ENCODE data around the gene VSX2.
"Not testable (repeated sequence)": the region's sequence is repeated elsewhere in the genome, so short reads cannot be mapped to it uniquely, and the experiment has no call there.

Gene VSX2

GRCh38 chr14:74261288-74261687 lies 22.0 kb downstream of the VSX2 start:
- TF ChIP-seq CTCF (IDR thresholded peaks at IDR 0.05; ENCODE audit: borderline replicate concordance, control extremely low read depth, extremely low read depth, insufficient read depth, missing control alignments): no peak
- in situ Hi-C loops (cut with MboI; ENCODE audit: low sequenced_read_pairs, unreplicated experiment): no loop called here
- no peak for DNase-seq (ENCODE audit: low spot score)

GRCh38 chr14:74262076-74262475 lies 22.8 kb downstream of the VSX2 start:
- no peak for TF ChIP-seq CTCF (IDR thresholded peaks at IDR 0.05; ENCODE audit: borderline replicate concordance, control extremely low read depth, extremely low read depth, insufficient read depth, missing control alignments)
- no peak for DNase-seq (ENCODE audit: low spot score)
- in situ Hi-C loops (cut with MboI; ENCODE audit: low sequenced_read_pairs, unreplicated experiment): no loop called here

- no peak for TF ChIP-seq CTCF (IDR thresholded peaks at IDR 0.05; ENCODE audit: borderline replicate concordance, control extremely low read depth, extremely low read depth, insufficient read depth, missing control alignments)
- no peak for DNase-seq (ENCODE audit: low spot score)
- in situ Hi-C loops (cut with MboI; ENCODE audit: low sequenced_read_pairs, unreplicated experiment): no loop called here
Observed at GRCh38 chr14:74263181-74263580, 23.9 kb downstream of the VSX2 start.

GRCh38 chr14:74263921-74264320 lies 24.7 kb downstream of the VSX2 start:
- in situ Hi-C loops (cut with MboI; ENCODE audit: low sequenced_read_pairs, unreplicated experiment): no loop called here
- DNase-seq (ENCODE audit: low spot score): no peak
- TF ChIP-seq CTCF (IDR thresholded peaks at IDR 0.05; ENCODE audit: borderline replicate concordance, control extremely low read depth, extremely low read depth, insufficient read depth, missing control alignments): no peak

GRCh38 chr14:74265301-74265965 lies 26.2 kb downstream of the VSX2 start:
- TF ChIP-seq CTCF (IDR thresholded peaks at IDR 0.05; ENCODE audit: borderline replicate concordance, control extremely low read depth, extremely low read depth, insufficient read depth, missing control alignments): no peak
- no peak for DNase-seq (ENCODE audit: low spot score)
- in situ Hi-C loops (cut with MboI; ENCODE audit: low sequenced_read_pairs, unreplicated experiment): no loop called here

GRCh38 chr14:74267588-74267987 lies 28.3 kb downstream of the VSX2 start:
- in situ Hi-C loops (cut with MboI; ENCODE audit: low sequenced_read_pairs, unreplicated experiment): no loop called here
- no peak for TF ChIP-seq CTCF (IDR thresholded peaks at IDR 0.05; ENCODE audit: borderline replicate concordance, control extremely low read depth, extremely low read depth, insufficient read depth, missing control alignments)
- no peak for DNase-seq (ENCODE audit: low spot score)

GRCh38 chr14:74270382-74271177 lies 31.3 kb downstream of the VSX2 start:
- in situ Hi-C loops (cut with MboI; ENCODE audit: low sequenced_read_pairs, unreplicated experiment): not testable (repeated sequence)

More at GRCh38 chr14:74270382-74271177, 31.3 kb downstream of the VSX2 start:
- DNase-seq (ENCODE audit: low spot score): not testable (repeated sequence)
